T-helper 17 cell (primary cell): ENCODE data around the gene SEC61B. TPM values are rescaled to one million over a fixed set of nuclear protein-coding genes. Genes with fewer than 3 reads are reported as not detected.

ENCODE experiments used
- total RNA-seq, 4 donors: library from RNA in 2 of 4; stranded (reverse) in 2 of 4; gene quantifications; one replicate each; pipeline ENCODE4 v1.2.3 and lab custom pipeline; 2022 to 2026

Gene SEC61B
- total RNA-seq, 2 donors from 2014 or later, result 84.9 to 95.0 TPM

Other genes with a start within 250 kb of the SEC61B start
- gene TGFBR1, start 117.2 kb upstream of the SEC61B start, total RNA-seq, result 10 to 100 TPM; 23.5 to 29.1 TPM
- gene ALG2, start 340 bp upstream of the SEC61B start, total RNA-seq, result 10 to 100 TPM; 17.9 to 19.5 TPM